Breast epithelium (tissue), 3 donors: Measurements from ENCODE around the gene GTPBP10.

Experiments
- CTCF ChIP-seq, 3 donors: fragments of 450-650 bp; IDR thresholded peaks; one replicate each; pipeline ENCODE4 v1.5.1; 2016 to 2017; ENCODE audit warnings: antibody characterized with exemption in 3 of 3, mild to moderate bottlenecking in 3 of 3, moderate library complexity in 3 of 3
- POLR2A ChIP-seq: fragments of 450-650 bp; IDR thresholded peaks from one replicate; pipeline ENCODE4 v1.6.1; 2016; ENCODE audit warnings: antibody characterized with exemption, mild to moderate bottlenecking, moderate library complexity
- POLR2AphosphoS5 ChIP-seq, 3 donors: sonication (generic); formaldehyde crosslinking; IDR thresholded peaks; one replicate each; pipeline ENCODE4 v1.6.1; 2017; ENCODE audit warnings: antibody characterized with exemption in 3 of 3

- TF ChIP-seq CTCF (IDR thresholded peaks at IDR 0.05) (no peak), POLR2A (no peak), POLR2AphosphoS5 (IDR thresholded peaks at IDR 0.05) (no peak)
These were observed 75.1 kb downstream of the GTPBP10 start for GRCh38 chr7:90421651-90422050.
